Gastrocnemius medialis (tissue), 4 donors: ENCODE data around the gene PCSK4. TPM values are rescaled to one million over a fixed set of nuclear protein-coding genes. Genes with fewer than 3 reads are reported as not detected.

Experiments used
- ATAC-seq, 2 donors: fragments of 150-250 bp; one replicate each; pipeline ENCODE4 v1.9.1; 2016
- DNase-seq, 2 donors: peaks; one replicate each; pipeline ENCODE4 v3.0.0-alpha.2; 2019
- H3K27ac ChIP-seq, 4 donors: fragments of 200-600 bp; sonication (generic); 1 replicate in 1 of 4; 2 replicates in 3 of 4; pipeline ENCODE4 v1.5.1; 2016 to 2018; ENCODE audit warnings: mild to moderate bottlenecking in 2 of 4, moderate library complexity in 1 of 4
- H3K27me3 ChIP-seq, 3 donors: fragments of 200-600 bp; sonication (generic) in 2 of 3; 1 replicate in 1 of 3; 2 replicates in 2 of 3; pipeline versions ENCODE4 v1.5.1 to v1.6.0; 2016 to 2019; ENCODE audit warnings: mild to moderate bottlenecking in 1 of 3, moderate library complexity in 1 of 3
- H3K36me3 ChIP-seq, 2 donors: fragments of 200-600 bp; sonication (generic) in 1 of 2; one replicate each; pipeline ENCODE4 v1.5.1; 2017 to 2018
- H3K4me1 ChIP-seq, 2 donors: fragments of 200-600 bp; sonication (generic) in 1 of 2; one replicate each; pipeline ENCODE4 v1.5.1; 2016 to 2017; ENCODE audit warnings: mild to moderate bottlenecking in 2 of 2
- H3K4me3 ChIP-seq, 4 donors: fragments of 200-600 bp; sonication (generic) in 3 of 4; 1 replicate in 1 of 4; 2 replicates in 3 of 4; pipeline ENCODE4 v1.5.1; 2016 to 2019; ENCODE audit warnings: mild to moderate bottlenecking in 2 of 4
- H3K9me3 ChIP-seq, 3 donors: fragments of 200-600 bp; sonication (generic) in 2 of 3; 1 replicate in 1 of 3; 2 replicates in 2 of 3; pipeline ENCODE4 v1.5.1; 2016 to 2019
- POLR2A ChIP-seq, 2 donors: fragments of 450-650 bp; IDR thresholded peaks; one replicate each; pipeline ENCODE4 v1.6.1; 2017; ENCODE audit warnings: antibody characterized with exemption in 2 of 2, mild to moderate bottlenecking in 2 of 2, moderate library complexity in 2 of 2
- in situ Hi-C, 4 donors: fragments of 200-750 bp; cut with MboI; loops; one replicate each; pipeline versions ENCODE4 v1.15.0 to v1.8.0; 2017; ENCODE audit warnings: low sequenced_read_pairs in 4 of 4
- intact Hi-C: fragments of 100-400 bp; cut with DNase I; formaldehyde crosslinking; loops from one replicate; pipeline ENCODE4 v1.15.1; 2023; ENCODE audit warnings: low total_unique reads
- total RNA-seq, 4 donors: library from RNA; depleted of rRNA; stranded (reverse); fragments of >200 nt; gene quantifications; one replicate each; pipeline versions ENCODE4 v1.1.0 to v1.2.3, GENCODE V29; 2016
- TF ChIP-seq, protein P1 (sequence below), 5 experiments: fragments of 450-650 bp in 3 of 5; fragments of 200-600 bp in 2 of 5; sonication (generic) in 2 of 5; IDR thresholded peaks in 4 of 5; conservative IDR thresholded peaks in 1 of 5; 1 replicate in 4 of 5; 2 replicates in 1 of 5; pipeline ENCODE4 v1.5.1; 2016 to 2019; ENCODE audit warnings: antibody characterized with exemption in 5 of 5, mild to moderate bottlenecking in 3 of 5, moderate library complexity in 3 of 5

Gene PCSK4
- total RNA-seq, 4 donors from 2014 or later: 0.12 to 0.60 (median 0.37) TPM

GRCh38 chr19:1528596-1529429, 38.7 kb upstream of the PCSK4 start:
- in situ Hi-C loops: loop anchor here in 1 of 4 donors (25.0 kb wide), 1 partner anchor 233 kb away; the partner anchor contains the start of gene ONECUT3

GRCh38 chr19:1527650-1528309, 37.6 kb upstream of the PCSK4 start:
- intact Hi-C loops: no loop called here
- no peak overlapping the region for H3K27ac ChIP-seq

More at GRCh38 chr19:1528596-1529429, 38.7 kb upstream of the PCSK4 start:
- Histone ChIP-seq H3K27ac (no peak overlapping the region), H3K4me3 (no peak overlapping the region), H3K4me1 (no peaks in the 10 kb centered on the region), H3K9me3 (no peaks in the 10 kb centered on the region), H3K27me3 (peaks cover 38 to 48% (median 42%) of the 10 kb centered on the region in 3 donors), H3K36me3 (no peaks in the 10 kb centered on the region)
- TF ChIP-seq, protein P1, sequence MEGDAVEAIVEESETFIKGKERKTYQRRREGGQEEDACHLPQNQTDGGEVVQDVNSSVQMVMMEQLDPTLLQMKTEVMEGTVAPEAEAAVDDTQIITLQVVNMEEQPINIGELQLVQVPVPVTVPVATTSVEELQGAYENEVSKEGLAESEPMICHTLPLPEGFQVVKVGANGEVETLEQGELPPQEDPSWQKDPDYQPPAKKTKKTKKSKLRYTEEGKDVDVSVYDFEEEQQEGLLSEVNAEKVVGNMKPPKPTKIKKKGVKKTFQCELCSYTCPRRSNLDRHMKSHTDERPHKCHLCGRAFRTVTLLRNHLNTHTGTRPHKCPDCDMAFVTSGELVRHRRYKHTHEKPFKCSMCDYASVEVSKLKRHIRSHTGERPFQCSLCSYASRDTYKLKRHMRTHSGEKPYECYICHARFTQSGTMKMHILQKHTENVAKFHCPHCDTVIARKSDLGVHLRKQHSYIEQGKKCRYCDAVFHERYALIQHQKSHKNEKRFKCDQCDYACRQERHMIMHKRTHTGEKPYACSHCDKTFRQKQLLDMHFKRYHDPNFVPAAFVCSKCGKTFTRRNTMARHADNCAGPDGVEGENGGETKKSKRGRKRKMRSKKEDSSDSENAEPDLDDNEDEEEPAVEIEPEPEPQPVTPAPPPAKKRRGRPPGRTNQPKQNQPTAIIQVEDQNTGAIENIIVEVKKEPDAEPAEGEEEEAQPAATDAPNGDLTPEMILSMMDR (IDR thresholded peaks at IDR 0.05 in 4 of 5, conservative IDR thresholded peaks at IDR 0.05 in 1 of 5): no peak
- TF ChIP-seq POLR2A (IDR thresholded peaks at IDR 0.05): no peak
- DNase-seq (no peak), ATAC-seq (no peak)
- intact Hi-C loops: no loop called here

DNA sequence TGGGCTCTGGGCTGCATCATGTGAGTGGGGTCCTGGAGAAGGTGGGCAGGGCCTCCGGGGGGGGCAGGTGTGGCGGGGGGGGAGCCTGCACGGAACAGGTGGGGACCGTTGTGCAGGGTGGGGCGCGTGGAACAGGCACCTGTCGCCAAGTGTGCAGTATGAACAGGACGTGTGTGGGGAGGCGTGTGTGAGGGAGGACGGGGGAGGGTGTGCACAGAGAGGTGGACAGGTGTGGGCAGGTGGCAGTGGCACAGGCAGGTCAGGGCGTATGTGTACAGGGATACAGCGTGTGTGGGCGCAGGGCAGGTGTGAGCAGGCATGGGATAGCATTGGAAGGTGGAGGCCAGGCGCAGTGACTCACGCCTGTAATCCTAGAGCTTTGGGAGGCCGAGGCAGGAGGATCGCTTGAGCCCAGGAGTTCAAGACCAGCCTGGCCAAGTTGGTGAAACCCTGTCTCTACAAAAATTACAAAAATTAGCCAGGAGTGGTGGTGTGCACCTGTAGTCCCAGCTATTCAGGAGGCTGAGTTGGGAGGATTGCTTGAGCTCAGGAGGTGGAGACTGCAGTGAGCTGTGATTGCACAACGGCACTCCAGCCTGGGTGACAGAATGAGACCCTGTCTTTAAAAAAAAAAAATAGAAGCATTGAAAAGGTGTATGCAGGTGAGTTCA, 37.0 kb upstream of the PCSK4 start:
- no peak for ATAC-seq
- no peak for DNase-seq
- TF ChIP-seq POLR2A (IDR thresholded peaks at IDR 0.05): no peak
- TF ChIP-seq, protein P1 (IDR thresholded peaks at IDR 0.05 in 4 of 5, conservative IDR thresholded peaks at IDR 0.05 in 1 of 5): no peak
- H3K27ac ChIP-seq: no peak overlapping the region
- H3K36me3 ChIP-seq: no peaks in the 10 kb centered on the region
- in situ Hi-C loops (loop anchor here in 1 of 4 donors (25.0 kb wide), 1 partner anchor 235 kb away; the partner anchor contains the start of gene ONECUT3), intact Hi-C loops (no loop called here)
- no peaks in the 10 kb centered on the region for H3K4me1 ChIP-seq
- H3K27me3 ChIP-seq: peaks cover 38 to 54% (median 49%) of the 10 kb centered on the region in 3 donors
- no peaks in the 10 kb centered on the region for H3K9me3 ChIP-seq
- H3K4me3 ChIP-seq: no peak overlapping the region

More at GRCh38 chr19:1527650-1528309, 37.6 kb upstream of the PCSK4 start:
- no peak for TF ChIP-seq POLR2A (IDR thresholded peaks at IDR 0.05)
- TF ChIP-seq, protein P1 (IDR thresholded peaks at IDR 0.05 in 4 of 5, conservative IDR thresholded peaks at IDR 0.05 in 1 of 5): no peak
- Histone ChIP-seq H3K9me3 (no peaks in the 10 kb centered on the region), H3K4me1 (no peaks in the 10 kb centered on the region), H3K27me3 (peaks cover 38 to 54% (median 49%) of the 10 kb centered on the region in 3 donors), H3K36me3 (no peaks in the 10 kb centered on the region), H3K4me3 (no peak overlapping the region)
- in situ Hi-C loops: loop anchor here in 1 of 4 donors (25.0 kb wide), 1 partner anchor 235 kb away; the partner anchor contains the start of gene ONECUT3
- no peak for DNase-seq
- ATAC-seq: no peak

DNA sequence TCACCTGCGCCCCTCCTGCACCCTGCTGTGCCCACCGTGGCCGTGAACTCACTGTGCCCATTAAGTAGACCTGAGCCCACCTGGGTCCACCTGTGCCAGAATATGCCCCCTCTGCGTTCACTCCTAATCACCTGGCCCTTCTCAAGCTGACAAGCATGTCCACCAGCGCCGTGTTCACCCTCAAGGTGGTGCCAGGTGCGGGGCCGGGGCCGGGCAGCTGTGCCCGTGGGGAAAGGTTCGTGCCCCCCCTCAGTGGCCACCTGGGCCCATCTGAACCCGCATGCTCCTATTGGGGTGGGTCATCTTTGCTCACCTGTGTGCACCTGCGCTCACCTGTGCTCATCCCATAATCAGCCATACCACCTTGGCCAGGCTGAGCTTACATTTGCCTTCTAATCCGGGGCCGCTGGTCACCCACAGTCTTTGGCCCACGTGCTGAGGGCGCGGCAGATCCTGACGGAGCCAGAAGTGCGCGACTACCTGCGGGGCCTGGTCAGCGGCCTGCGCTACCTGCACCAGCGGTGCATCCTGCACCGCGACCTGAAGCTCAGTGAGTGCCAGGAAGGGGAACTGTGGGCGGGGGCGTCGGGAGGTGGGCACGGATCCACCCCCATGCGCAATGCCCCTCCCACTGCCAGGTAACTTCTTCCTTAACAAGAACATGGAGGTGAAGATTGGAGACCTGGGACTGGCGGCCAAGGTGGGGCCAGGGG, 36.1 kb upstream of the PCSK4 start:
- in situ Hi-C loops: loop anchor here in 1 of 4 donors (25.0 kb wide), 1 partner anchor 236 kb away; the partner anchor contains the start of gene ONECUT3

More for the DNA sequence above, 36.1 kb upstream of the PCSK4 start:
- ATAC-seq: no peak
- Histone ChIP-seq H3K36me3 (no peaks in the 10 kb centered on the region), H3K27ac (no peak overlapping the region), H3K27me3 (peaks cover 34 to 54% (median 45%) of the 10 kb centered on the region in 3 donors), H3K4me1 (no peaks in the 10 kb centered on the region), H3K9me3 (no peaks in the 10 kb centered on the region), H3K4me3 (no peak overlapping the region)
- no peak for DNase-seq
- TF ChIP-seq, protein P1 (IDR thresholded peaks at IDR 0.05 in 4 of 5, conservative IDR thresholded peaks at IDR 0.05 in 1 of 5): no peak
- TF ChIP-seq POLR2A (IDR thresholded peaks at IDR 0.05): no peak
- intact Hi-C loops: no loop called here
